ENCODE data around the gene TMED7.

GRCh38 chr5:115588640-115589039 lies 37.2 kb downstream of the TMED7 start:
- TF ChIP-seq RAD21 (IDR thresholded peaks at IDR 0.05; ENCODE audit: low read length) (no peak), RXRA (IDR thresholded peaks at IDR 0.05; ENCODE audit: borderline replicate concordance, low read depth) (no peak), SMC3 (IDR thresholded peaks at IDR 0.05; ENCODE audit: low read depth, low read length) (no peak), GATA2 (CRISPR knock-in tag; IDR thresholded peaks at IDR 0.05) (no peak), CTCF (IDR thresholded peaks at IDR 0.05) (no peak), REST (IDR thresholded peaks at IDR 0.05; ENCODE audit: low read depth, low read length) (no peak), IRF3 (IDR thresholded peaks at IDR 0.05; ENCODE audit: low read depth, low read length) (no peak), FOSL2 (IDR thresholded peaks at IDR 0.05; ENCODE audit: borderline replicate concordance, low read depth) (no peak)
